NCI-H128 (cell line): Measurements from ENCODE around the gene MLEC.

Experiments
- DNase-seq: peaks from one replicate; lab custom pipeline; 2025; ENCODE audit not compliant: unreplicated experiment; lab: John Stamatoyannopoulos, UW

MLEC gene, protein sequence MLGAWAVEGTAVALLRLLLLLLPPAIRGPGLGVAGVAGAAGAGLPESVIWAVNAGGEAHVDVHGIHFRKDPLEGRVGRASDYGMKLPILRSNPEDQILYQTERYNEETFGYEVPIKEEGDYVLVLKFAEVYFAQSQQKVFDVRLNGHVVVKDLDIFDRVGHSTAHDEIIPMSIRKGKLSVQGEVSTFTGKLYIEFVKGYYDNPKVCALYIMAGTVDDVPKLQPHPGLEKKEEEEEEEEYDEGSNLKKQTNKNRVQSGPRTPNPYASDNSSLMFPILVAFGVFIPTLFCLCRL

DNA sequence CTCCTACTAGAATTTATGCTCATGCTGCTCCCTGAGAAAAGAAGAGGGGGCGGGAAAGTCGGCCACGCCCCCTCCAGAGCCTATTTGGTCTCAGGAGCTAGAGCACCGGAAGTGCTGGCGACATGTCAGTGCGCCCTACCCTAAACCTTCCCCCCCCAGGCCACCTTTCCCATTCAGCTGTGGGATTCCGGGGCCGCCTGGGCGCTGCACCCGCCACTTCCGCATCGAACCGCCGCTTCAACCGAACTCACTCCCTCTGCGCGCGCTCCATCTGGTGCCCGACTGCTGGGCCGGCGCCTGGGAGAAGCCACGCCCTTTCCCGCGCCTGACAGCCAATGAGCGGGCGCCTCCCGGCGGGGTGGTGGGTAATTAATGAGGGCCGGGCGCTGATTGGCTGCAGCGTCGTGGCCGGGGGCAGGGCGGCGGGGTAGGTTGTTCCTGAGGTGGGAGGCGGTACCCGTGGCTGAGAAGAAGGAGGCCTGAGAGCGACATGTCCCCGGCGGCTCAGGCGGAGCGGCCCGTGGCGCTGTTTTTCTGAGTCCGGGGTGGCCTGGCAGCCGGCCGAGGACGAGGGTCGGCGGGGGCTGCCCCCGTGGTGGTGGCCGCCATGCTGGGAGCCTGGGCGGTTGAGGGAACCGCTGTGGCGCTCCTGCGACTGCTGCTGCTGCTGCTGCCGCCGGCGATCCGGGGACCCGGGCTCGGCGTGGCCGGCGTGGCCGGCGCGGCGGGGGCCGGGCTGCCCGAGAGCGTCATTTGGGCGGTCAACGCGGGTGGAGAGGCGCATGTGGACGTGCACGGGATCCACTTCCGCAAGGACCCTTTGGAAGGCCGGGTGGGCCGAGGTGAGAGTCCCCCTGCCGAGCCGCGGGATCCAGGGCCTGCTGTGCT, at the start of gene MLEC:
Gene MLEC (plus strand): TSS at position 460 of the 888 bp plus-strand sequence. CDS start 148 bp downstream, at position 608.
- DNase-seq: peak; percentile 96

DNA sequence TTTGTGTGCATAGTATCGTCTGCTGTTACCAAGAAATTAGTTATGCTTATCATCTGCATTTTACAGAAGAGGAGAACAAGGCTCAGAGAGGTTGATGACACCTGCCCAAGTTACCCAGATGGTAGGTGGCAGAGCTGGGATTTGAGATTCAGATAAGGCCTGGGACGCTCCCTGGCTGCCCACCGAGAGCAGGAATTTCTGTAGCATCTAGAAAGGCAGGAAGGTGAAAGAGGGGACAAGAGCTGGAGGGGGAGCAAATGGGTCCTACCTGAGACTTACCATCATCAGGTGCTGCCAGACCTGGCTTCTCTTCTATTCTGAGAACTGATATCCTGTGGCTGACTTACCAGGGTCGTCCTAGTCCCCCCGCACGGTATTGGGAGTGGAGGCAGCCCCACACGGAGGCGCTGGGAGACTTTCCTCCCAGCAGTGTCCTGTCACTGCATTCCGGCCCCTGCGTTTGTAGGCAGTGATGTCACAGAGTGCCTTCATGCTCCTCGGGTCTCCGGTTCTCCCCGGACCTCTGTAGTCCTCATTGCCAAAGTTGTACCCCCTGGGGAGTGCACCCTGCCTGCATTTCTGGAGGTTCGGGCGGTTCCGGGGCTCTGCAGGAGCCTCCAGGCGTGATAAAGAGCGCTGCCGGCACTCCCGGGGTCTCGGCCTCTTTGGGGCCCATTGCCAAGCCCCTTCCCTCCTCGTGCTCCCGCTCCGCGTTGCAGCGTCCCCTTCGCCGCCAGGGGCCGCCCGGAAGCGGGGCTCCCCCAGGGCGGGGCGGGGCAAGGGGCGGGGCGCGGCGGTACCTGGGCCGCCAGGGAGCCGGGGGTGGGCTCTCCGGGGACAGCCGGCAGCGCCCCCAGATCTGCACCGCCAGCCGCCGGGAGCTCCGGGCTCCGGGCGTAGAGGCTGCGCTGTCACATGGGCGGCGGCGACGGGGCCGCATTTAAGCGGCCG, 46.9 kb upstream of the MLEC start, which contains the start of gene CABP1:
Gene CABP1 (plus strand): TSS at position 856 of the 951 bp plus-strand sequence. CDS start 60 bp downstream, at position 916.
- peak; percentile 23 for DNase-seq

DNA sequence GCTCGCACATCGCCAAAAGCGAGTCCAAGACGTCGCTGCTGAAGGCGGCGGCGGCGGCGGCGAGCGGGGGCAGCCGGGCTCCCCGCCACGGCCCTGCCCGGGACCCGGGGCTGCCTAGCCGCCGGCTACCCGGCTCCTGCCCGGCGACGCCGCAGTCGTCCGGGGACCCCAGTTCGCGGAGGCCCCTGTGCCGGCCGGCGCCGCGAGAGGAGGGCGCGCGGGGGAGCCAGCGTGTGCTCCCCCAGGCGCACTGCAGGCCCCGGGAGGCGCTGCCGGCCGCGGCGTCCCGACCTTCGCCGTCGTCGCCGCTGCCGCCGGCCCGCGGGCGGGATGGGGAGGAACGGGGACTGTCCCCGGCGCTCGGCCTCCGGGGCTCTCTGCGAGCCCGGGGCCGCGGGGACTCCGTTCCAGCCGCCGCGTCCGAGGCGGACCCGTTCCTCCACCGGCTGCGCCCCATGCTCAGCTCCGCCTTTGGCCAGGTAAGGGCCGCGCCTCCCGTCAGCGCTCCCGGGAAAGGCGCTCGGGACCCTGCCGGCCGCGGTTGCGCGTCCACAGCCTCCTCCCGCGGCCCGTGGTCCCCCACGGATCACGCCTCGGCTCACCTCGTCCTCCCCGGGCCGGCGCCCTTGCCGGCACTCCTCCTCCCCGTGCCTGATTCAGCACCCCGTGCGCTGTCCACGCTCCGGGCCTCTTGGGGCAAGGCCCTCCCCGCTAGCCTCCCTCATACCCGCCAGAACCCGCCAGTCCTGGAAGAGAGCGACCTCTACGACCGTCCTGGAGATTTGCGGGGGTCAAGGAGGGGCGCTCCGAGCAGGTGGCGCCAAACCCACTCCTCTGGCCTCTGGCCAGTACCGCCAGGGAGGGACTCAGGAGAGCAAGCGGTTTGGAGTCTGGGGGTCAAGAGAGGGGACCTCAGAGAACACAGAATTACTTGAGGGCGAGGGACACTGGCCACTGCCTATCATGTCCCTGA, 45.8 kb upstream of the MLEC start:
- DNase-seq: no peak

DNA sequence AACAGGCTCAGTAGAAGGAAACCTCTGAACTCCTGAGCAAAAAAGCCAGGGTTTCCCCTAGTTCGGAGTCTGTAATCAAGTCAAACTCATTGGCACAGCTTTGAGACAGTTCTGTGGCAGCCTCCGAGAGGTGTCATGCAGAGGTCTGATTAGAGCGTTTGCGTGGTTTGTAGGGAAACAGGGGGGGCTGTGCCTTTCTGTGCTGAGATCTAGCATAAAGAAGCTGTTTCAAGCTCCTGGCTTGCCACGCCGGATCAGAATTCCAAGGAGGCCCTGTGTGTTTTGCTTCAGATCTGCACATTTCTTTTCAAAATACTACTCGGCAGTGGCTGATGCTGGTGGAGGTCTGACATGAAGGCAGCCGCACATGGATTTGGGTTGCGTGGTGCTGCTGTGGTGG, 44.8 kb upstream of the MLEC start:
- DNase-seq: no peak

DNA sequence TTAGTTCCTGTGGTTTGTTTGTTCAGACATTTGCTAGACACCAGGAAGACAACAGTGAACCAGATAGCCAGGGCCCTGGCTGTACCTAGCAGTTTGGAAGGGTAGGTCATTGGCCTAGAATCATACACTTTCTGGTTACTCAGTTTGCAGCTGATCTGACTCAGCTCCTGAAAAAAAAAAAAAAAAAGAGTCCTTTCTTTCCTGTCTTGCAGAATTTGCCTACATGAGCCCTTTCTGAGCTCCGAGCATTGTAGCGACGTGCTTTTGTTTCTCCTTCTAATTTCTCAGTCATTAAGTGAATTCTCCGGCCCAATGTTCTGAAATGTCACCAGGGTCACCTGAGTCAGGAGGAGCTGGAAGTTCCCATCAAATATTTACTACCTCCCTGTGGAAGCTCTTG, 44.1 kb upstream of the MLEC start:
- DNase-seq: no peak

DNA sequence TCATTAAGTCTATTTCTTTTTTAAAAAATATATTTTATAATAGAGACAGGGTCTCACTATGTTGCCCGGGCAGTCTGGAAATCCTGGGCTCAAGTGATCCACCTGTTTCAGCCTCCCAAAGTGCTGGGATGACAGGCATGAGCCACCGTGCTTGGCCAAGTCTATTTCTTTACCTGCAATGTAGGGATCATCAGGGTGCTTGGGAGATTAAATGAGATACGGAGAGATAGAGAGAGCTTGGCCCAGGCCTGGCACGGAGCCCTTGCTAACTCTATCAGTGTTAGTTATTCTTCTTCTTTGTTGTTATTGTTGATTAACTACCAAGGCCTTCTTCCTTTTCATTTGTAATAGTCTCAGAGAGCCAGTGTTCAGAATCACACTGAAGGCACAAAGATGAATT, 43.4 kb upstream of the MLEC start:
- DNase-seq: no peak

DNA sequence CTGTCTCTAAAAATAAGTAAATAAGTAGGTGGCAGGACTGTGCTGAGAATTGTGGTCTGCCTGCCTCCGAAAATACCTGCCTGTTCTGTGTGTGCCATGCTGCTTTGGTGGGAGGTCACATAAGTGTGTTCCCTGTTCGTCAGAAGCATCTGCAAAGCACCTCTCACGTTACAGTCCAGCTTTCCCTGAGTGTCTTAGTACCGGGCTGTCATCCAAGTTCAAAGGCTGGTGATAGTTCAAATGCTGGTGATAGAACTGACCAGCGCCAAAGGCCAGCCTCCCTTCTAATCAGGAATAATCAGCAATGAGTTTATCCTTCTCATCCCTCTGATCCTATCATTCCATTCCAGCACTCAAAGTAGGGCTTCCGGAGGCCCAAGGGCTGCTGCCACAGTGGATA, 40.9 kb upstream of the MLEC start:
- no peak for DNase-seq

DNA sequence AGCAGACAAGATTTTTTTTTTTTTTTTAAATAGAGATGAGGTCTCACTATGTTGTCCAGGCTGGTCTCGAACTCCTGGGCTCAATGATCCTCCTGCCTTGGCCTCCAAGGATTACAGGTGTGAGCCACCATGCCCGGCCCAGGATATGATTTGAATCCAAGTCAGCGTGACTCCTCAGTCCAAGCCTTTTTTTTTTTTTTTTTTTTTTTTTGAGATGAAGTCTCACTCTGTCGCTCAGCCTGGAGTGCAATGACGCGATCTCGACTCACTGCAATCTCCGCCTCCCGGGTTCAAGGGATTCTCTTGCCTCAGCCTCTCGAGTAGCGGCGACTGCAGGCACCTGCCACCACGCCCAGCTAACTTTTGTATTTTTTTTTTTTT, 39.6 kb upstream of the MLEC start:
- no peak for DNase-seq

DNA sequence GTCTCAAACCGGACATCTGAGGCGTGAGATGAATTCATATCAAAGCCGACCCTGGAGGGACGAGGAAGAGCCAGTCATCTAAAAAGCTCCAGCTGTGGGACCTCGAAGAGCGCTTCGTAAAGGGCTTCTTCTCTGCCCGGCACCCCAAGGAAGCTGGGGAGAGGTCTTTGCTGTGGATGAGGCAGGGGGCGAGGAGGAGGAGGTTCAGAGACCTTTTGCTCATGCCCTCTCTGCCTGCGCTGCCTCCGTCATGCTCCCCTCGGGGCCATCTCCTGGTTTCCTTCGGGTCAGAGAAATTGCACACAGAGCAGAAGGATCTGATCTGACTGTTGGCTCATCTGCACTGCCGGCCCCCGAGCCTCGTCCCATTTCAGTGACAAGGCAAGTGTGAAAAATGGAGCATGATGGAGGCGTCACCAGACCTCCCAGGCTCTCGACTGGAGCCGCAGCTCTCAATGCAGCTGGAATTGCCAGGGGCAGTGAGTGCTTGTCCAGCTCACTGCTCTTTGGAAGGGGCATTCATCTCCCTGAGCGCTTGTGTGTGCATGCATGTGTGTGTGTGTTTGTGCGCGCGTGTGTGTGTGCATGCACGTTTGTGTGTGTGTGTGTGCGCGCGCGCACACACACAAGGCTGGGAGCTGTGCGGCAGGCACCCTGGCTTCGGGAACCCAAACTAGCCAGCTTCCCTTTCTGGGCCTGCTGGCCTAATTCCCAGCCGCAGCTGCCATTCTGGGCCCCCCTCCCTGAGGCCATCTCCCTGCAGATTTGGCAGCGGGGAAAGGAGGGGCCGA, 37.3 kb upstream of the MLEC start:
- no peak for DNase-seq

DNA sequence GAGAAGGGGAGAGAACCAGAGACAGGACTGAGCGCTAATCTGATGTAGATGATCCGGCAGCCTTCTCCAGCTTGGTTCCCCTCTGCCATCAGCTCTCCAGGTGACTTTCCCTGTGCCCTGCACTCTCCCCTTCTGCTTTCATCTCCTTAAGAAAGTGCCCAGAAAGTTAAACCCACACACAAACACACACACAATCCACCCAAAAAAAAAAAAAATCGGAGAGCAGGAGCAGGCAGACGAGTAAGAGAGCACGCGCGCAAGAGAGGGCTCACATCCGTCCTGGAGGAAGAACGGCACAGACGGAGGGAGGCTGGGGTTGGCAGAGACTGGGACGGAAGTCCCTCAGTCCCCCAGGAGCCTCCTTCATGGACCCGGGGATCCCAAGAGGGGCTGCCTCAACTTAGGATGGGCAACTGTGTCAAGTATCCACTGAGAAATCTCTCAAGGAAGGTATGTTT, 36.7 kb upstream of the MLEC start:
- DNase-seq: no peak

DNA sequence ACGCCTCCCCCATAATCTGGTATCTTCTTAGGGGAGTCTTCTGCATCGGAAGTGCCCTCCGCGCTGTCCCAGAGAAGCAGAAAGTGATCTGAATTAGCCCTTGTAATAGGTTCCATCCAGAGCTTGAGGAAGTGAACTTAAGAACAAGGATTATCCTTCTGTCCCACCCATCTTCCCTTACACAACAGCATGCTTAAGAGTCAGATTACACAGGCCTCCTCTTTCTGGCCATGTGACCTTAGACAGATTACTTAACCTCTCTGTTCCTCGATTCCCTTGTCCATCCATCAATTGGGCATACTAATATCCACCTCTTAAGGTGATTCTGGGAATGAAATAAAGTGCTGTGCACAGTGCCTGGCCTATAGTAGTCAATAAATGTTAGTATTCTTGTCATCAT, 35.1 kb upstream of the MLEC start:
- no peak for DNase-seq

DNA sequence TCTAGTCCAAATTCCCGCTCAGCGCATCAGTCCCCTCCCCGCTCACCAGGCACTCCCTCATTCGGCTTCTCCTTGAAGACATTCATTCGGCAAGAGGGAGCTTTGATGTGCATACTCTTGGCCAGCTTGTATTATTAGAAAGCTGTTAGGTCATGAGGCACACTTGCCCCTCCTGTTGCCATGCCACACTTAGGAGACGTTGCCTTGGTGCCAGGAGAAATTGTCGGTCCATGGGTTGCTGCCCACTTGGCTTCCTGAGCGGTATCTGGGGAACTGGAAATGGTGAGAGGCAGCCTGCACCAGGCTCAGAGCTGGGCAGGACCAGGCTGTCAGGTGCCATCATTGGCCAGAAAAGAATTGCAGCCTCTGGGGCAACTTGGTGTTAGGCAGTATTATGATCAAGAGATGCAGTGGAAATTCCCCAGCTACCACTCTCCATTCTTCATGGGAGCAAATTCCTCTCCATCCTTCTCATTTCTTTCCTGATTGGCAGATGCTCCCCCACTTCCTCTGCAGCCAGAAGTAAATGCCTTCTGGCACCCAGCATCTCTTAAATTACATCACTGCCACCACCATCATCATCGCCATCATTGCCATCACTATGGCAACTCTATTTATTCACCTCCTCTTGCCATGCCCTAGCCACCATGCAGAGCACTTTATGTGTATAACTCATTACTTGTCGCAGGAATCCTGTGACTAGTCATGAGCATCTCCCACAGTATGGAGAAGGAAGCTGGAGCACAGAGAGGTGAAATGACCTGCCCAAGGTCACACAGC, 34.1 kb upstream of the MLEC start:
- no peak for DNase-seq

DNA sequence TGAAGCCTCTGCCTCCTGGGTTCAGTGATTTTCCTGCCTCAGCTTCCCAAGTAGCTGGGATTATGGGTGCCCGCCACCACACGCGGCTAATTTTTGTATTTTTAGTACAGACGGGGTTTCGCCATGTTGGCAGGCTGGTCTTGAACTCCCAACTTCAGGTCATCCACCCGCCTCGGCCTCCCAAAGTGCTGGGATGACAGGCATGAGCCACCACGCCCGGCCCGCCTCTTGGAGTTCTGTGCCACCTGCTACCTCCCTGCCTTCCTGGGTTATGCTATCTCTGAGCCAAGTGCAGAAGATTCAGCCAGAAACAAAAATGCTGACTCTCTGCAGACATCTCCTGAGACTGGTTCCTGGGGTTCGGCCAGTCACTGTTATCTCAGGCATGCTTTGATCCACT, 33.3 kb upstream of the MLEC start:
- DNase-seq: no peak

DNA sequence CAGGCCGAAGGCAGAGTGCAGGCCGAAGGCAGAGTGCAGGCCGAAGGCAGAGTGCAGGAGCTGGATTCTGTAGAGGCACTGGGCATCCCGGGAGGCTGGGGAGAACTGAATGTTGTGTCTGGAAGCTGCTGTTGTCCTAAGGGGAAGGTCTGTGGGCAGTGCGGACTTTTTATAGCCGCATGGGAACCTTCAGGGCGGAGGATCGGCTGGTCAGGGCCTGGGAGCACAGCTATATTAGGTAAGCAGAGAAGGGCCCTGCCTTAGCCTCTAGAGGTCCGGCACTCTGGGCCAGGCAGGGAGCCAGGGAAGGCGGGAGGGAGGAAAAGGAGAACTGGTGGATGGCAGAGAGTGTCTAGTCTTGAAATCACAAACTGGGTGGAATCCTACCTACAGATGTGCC, 32.3 kb upstream of the MLEC start:
- no peak for DNase-seq

DNA sequence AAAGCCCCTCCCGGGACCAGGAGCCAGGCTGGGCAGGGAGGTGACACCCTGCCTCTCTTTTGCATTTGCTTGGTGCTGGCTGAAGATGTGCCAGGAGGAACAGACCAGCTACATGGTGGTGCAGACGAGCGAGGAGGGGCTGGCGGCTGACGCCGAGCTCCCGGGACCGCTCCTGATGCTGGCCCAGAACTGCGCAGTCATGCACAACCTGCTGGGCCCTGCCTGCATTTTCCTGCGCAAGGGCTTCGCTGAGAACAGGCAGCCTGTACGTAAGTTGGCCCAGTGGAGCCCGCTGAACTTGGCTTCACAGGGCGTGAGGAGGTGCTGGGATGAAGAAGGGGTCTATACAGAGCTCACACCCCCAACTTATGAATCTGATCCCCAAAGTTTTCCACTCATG, 30.9 kb upstream of the MLEC start:
- no peak for DNase-seq

DNA sequence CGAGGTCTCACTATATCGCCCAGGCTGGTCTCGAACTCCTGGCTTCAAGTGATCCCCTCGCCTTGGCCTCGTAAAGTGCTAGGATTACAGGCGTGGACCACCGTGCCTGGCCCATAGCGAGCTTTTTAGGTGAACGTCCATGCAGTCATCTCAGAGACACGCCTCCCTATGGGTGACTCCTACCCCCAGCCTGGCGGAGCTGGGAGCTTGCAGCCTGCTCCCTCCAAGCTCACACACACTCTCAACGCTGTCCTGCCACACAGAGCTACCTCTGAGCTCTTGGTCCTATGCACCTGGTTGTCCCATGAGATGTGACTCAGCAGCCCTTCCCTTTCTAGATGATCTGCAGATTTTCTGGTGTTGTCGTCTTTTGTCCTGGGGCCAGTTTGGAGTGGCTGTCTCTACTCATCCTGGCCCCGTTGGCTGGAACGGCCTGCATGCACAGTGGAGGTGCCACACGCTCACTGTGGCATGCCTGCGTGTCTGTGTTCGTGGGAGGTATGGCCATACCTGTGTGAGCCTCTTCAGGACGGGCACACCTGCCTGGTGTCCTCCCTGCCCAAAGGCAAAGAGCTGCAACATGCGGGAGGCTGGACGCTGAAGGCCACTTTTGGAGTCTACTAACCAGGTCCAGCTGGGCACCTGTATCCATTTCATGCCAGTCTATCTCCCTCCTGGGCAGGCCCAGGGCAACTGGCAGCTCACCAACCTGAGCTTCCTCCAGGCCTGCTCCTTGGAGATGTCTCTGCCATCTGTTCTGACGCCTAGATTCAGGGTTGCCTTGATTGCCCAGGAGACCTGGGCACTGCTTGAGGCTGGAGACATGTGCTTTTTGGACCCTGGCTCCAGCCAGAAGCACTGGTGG, 28.4 kb upstream of the MLEC start:
- no peak for DNase-seq

DNA sequence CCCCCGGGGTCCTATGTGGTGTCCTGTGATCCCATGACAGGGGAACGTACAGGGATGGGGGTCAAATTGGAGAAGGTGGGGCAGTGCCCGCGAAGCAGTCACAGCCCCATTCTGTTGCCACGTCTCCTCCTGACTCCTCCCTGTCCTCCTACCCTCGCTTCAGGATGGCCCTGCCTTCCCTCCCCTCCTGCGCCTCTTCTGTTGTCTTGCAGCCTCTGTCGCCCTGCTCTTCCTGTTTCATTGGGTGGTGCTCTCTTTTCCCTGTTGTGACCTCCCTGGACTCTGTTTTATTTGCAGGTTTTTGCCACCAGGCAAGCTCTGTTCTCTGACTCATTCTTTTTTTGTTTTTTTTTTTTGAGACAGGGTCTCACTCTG, 27.8 kb upstream of the MLEC start:
- DNase-seq: no peak
